Liver (tissue), 3 donors: ENCODE data around the gene SIL1.

Experiments used
- ATF3 ChIP-seq: IDR thresholded peaks from 2 replicates; pipeline ENCODE4 v1.6.1; 2016; ENCODE audit warnings: antibody characterized with exemption
- JUND ChIP-seq, 2 donors: IDR thresholded peaks; 2 replicates each; pipeline ENCODE4 v1.6.1; 2016; ENCODE audit warnings: antibody characterized with exemption in 2 of 2
- RAD21 ChIP-seq, 2 donors: IDR thresholded peaks; 2 replicates each; pipeline ENCODE4 v1.6.1; 2016; ENCODE audit warnings: antibody characterized with exemption in 2 of 2, mild to moderate bottlenecking in 2 of 2
- TAF1 ChIP-seq: conservative IDR thresholded peaks from 2 replicates; pipeline ENCODE4 v1.6.1; 2016; ENCODE audit warnings: antibody characterized with exemption, mild to moderate bottlenecking
- YY1 ChIP-seq: IDR thresholded peaks from 2 replicates; pipeline ENCODE4 v1.6.1; 2016; ENCODE audit warnings: antibody characterized with exemption, mild to moderate bottlenecking
- TF ChIP-seq, protein P1 (sequence below): fragments of 150-350 bp; IDR thresholded peaks from 2 replicates; pipeline ENCODE4 v1.5.1; 2017; ENCODE audit warnings: improper control_type of control experiment, low read depth, low read length; ENCODE audit not compliant: missing input control
- TF ChIP-seq, protein P2 (sequence below): IDR thresholded peaks from 2 replicates; pipeline ENCODE4 v1.6.1; 2016; ENCODE audit warnings: antibody characterized with exemption, mild to moderate bottlenecking
- TF ChIP-seq, protein P3 (sequence below): IDR thresholded peaks from 2 replicates; pipeline ENCODE4 v1.6.1; 2016; ENCODE audit warnings: antibody characterized with exemption
- donor health status: healthy.
- donor health status: healthy.

DNA sequence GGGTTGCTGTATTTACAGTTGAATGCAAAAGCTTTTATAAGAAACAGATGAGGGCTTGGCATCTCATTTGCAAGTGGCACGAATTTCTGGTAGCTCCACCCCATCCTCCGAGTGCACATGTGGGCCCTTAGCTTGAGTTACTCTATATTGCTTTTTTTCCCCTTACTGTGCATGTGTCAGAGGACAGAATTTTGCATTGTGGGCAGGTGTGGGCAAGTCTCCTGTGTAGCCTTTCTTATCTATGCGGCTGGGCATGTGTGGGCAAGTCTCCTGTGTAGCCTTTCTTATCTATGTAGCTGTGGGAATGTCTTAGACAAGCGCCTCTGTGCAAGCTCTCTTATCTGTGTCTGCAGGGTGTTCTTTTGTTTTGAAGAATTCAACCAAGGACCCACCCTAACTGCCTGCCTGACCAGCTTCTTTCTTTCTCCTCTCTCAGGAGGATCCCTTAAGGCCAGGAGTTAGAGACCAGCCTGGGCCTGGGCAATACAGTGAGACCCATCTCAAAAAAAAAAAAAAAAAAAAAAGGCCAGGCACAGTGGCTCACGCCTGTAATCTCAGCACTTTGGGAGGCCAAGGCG, 34.1 kb upstream of the SIL1 start:
- TF ChIP-seq, protein P1, sequence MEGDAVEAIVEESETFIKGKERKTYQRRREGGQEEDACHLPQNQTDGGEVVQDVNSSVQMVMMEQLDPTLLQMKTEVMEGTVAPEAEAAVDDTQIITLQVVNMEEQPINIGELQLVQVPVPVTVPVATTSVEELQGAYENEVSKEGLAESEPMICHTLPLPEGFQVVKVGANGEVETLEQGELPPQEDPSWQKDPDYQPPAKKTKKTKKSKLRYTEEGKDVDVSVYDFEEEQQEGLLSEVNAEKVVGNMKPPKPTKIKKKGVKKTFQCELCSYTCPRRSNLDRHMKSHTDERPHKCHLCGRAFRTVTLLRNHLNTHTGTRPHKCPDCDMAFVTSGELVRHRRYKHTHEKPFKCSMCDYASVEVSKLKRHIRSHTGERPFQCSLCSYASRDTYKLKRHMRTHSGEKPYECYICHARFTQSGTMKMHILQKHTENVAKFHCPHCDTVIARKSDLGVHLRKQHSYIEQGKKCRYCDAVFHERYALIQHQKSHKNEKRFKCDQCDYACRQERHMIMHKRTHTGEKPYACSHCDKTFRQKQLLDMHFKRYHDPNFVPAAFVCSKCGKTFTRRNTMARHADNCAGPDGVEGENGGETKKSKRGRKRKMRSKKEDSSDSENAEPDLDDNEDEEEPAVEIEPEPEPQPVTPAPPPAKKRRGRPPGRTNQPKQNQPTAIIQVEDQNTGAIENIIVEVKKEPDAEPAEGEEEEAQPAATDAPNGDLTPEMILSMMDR = no peak
- no peak for TF ChIP-seq TAF1
- TF ChIP-seq, protein P2, sequence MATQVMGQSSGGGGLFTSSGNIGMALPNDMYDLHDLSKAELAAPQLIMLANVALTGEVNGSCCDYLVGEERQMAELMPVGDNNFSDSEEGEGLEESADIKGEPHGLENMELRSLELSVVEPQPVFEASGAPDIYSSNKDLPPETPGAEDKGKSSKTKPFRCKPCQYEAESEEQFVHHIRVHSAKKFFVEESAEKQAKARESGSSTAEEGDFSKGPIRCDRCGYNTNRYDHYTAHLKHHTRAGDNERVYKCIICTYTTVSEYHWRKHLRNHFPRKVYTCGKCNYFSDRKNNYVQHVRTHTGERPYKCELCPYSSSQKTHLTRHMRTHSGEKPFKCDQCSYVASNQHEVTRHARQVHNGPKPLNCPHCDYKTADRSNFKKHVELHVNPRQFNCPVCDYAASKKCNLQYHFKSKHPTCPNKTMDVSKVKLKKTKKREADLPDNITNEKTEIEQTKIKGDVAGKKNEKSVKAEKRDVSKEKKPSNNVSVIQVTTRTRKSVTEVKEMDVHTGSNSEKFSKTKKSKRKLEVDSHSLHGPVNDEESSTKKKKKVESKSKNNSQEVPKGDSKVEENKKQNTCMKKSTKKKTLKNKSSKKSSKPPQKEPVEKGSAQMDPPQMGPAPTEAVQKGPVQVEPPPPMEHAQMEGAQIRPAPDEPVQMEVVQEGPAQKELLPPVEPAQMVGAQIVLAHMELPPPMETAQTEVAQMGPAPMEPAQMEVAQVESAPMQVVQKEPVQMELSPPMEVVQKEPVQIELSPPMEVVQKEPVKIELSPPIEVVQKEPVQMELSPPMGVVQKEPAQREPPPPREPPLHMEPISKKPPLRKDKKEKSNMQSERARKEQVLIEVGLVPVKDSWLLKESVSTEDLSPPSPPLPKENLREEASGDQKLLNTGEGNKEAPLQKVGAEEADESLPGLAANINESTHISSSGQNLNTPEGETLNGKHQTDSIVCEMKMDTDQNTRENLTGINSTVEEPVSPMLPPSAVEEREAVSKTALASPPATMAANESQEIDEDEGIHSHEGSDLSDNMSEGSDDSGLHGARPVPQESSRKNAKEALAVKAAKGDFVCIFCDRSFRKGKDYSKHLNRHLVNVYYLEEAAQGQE = no peak
- TF ChIP-seq ATF3 = no peak
- TF ChIP-seq, protein P3, sequence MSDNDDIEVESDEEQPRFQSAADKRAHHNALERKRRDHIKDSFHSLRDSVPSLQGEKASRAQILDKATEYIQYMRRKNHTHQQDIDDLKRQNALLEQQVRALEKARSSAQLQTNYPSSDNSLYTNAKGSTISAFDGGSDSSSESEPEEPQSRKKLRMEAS = no peak
- TF ChIP-seq YY1 = no peak
- no peak for TF ChIP-seq RAD21 (IDR thresholded peaks at IDR 0.05)
- no peak for TF ChIP-seq JUND (IDR thresholded peaks at IDR 0.05)
